ENCODE measurements around the gene KRTAP1-5.

GRCh38 chr17:41003926-41004325 is 23.1 kb downstream of the KRTAP1-5 start:
- no peak for TF ChIP-seq CTCF (IDR thresholded peaks at IDR 0.05)
- no peak for TF ChIP-seq EZH2 (IDR thresholded peaks at IDR 0.05)
- TF ChIP-seq EZH2phosphoT487 (IDR thresholded peaks at IDR 0.05) = no peak

All from neural progenitor cell (in vitro differentiated cells).